Right lobe of liver (tissue), 4 donors: ENCODE measurements around the gene BFSP1.

ENCODE experiments used
- CTCF ChIP-seq, 4 donors: fragments of 200-600 bp in 3 of 4; fragments of 450-650 bp in 1 of 4; IDR thresholded peaks; one replicate each; pipeline versions ENCODE4 v1.5.1 to v1.8.0; 2016 to 2022; ENCODE audit warnings: antibody characterized with exemption in 4 of 4, mild to moderate bottlenecking in 2 of 4
- POLR2A ChIP-seq: fragments of 450-650 bp; IDR thresholded peaks from one replicate; pipeline ENCODE4 v1.6.1; 2017; ENCODE audit warnings: antibody characterized with exemption, mild to moderate bottlenecking
- donor health status: DM: no; HTN: no; CAD: no.
- donor health status: DM: no; HTN: no; CAD: no.
- donor health status: DM: no; HTN: yes; CAD: no.

- no peak for TF ChIP-seq CTCF (IDR thresholded peaks at IDR 0.05)
- TF ChIP-seq POLR2A = no peak
These were observed 26.5 kb upstream of the BFSP1 start for GRCh38 chr20:17557675-17558006.
